ENCODE results near the gene FILIP1L. TPM values are rescaled to one million over a fixed set of nuclear protein-coding genes. Genes with fewer than 3 reads are reported as not detected.

FILIP1L gene
- total RNA-seq, 2 experiments from 2014 or later = 0.23 to 0.36 TPM

DNA sequence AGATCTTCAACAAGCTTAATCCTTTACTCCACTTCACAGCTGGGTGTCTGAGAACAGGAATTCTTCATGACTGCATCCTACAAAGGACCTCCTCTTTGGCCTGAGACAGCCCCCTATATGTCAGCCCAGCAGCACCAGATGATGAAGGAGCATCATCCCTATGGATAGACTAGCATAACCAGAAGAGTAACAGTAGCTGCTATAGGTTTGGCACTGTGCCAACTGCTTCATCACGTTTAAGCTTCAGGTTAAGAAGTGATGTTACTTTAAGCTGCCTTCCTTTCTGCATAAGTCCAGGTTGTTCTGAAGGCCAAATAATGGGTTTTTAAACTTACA, 246.0 kb downstream of the FILIP1L start:
- CTCF ChIA-PET = no interaction called here

GRCh38 chr3:99867594-99868310, 246.5 kb downstream of the FILIP1L start:
- CTCF ChIA-PET = no interaction called here
- POLR2A ChIA-PET = no interaction called here

More for the DNA sequence above, 246.0 kb downstream of the FILIP1L start:
- POLR2A ChIA-PET = no interaction called here

- CTCF ChIA-PET = no interaction called here
- POLR2A ChIA-PET = no interaction called here
These were observed 248.0 kb downstream of the FILIP1L start for GRCh38 chr3:99866261-99866761.

DNA sequence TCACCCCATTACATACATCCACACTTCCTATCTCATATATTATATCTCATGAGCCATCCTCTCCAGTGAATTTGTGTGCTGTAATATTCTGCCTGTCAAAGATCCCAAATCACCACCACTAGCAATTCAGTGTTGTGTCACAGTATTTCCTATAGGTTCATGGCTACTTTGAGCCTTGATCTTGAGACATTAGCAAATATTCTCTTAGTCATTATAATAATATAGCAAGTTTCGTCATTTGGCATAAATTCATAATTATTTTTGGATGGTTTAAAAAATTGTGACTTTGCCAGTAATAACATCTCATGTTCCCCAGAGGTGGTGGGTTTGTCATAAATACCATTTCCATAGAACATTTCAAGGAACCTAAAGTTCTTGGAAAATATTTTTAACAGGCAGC, 249.0 kb downstream of the FILIP1L start:
- POLR2A ChIA-PET = no interaction called here
- CTCF ChIA-PET = no interaction called here

DNA sequence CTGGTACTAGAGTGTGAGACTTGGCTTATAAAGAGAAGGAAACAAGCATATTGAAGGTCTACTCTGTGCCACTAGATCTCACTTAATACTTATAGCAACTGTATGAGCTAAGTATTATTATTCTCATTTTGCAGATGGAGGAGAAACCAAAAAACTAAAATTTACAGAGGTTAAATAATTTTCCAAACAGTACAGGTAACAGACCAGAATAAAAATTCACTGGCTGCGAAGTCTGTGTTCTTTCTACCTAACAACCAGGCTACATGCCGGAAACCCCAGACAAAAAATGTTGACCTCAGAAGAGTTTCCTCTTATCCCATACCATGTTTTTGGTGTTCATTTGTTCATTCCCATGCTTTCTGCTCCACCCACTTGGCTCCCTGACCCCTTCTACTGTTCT, 250.0 kb downstream of the FILIP1L start:
- ChIA-PET CTCF (interaction anchor here (1.1 kb wide), 1 partner anchor 226 kb away, joined by 3 read pairs; no protein-coding TSS in a partner anchor), POLR2A (no interaction called here)

- ChIA-PET POLR2A (no interaction called here), CTCF (interaction anchor here (1.1 kb wide), 1 partner anchor 226 kb away, joined by 3 read pairs; no protein-coding TSS in a partner anchor)
These were observed 250.7 kb downstream of the FILIP1L start for GRCh38 chr3:99863588-99863987.

DNA sequence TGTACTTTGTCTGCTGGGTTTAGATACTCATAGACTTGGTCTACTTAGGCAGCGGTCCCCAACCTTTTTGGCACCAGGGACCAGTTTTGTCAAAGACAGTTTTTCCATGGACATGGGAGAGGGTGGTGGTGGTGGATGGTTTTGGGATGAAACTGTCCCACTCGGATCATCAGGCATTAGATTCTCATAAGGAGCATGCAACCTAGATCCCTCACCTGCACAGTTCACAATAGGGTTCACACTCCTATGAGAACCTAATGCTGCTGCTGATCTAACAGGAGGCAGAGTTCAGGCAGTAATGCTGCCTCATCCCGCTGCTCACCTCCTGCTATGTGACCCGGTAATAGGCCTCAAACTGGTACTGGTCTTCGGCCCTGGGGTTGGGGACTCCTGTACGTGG, 251.3 kb downstream of the FILIP1L start:
- ChIA-PET CTCF (interaction anchor here (1.1 kb wide), 1 partner anchor 227 kb away, joined by 3 read pairs; no protein-coding TSS in a partner anchor), POLR2A (no interaction called here)

DNA sequence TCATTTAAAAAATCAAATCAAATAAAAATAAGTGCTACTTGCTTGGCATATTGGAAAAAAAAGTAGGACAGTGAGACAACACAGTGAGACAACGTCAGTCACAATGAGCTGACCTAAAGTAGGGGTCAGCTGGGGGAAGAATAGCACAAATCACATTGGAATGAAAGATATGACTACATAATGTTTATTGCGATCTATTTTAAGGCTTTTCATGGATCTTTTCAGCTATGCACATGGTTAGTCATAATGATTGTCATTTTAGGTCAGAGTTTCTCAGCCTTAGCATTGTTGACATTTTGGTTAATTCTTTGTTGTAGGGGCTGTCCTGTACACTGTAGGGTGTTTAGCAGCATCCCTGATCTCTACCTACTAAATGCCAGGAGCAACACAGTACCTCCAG, 252.1 kb downstream of the FILIP1L start:
- ChIA-PET POLR2A (no interaction called here), CTCF (no interaction called here)

DNA sequence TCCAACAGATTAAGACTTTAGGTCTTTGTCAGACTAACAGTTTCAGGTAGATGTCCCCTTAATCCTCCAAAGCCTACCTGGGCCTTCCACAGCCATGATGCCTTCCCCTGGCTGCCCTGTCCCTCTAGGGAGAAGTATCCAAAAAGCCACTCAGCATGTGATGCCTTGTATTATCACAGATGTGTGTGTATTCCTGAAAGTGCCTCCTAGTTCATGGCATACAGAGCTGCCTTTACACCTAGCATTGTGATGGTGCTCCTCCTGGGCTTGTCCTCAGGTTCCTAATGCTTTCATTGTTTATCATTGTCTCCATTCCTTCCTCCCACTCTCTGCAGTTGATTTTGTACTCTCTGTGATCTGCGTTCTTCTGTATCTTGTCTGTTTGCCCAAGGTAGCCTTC, 253.1 kb downstream of the FILIP1L start:
- ChIA-PET CTCF (no interaction called here), POLR2A (no interaction called here)

- CTCF ChIA-PET = interaction anchor here (1.5 kb wide), 1 partner anchor 23 kb away, joined by 3 read pairs; no protein-coding TSS in a partner anchor
- POLR2A ChIA-PET = no interaction called here
These were observed 254.5 kb downstream of the FILIP1L start for GRCh38 chr3:99859825-99860224.

DNA sequence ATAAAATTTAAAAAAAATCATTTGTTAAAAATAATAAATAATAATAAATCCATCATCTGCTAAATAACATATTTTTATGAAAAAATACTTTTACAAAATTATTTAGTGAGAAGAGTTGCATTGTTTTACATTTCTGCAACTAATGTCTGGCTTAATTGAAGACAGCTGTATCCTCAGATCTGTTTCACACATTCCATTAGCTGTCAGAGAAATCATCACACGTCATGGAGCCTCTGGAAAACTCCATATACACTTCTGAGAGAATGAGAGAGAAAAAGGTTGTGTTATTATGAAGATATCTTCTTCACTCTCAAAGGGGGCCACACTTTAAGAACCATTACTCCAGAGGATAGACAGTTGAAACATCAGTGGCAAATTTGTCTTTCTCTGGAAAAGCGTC, 255.8 kb downstream of the FILIP1L start:
- POLR2A ChIA-PET = no interaction called here
- CTCF ChIA-PET = interaction anchor here (1.5 kb wide), 1 partner anchor 24 kb away, joined by 3 read pairs; no protein-coding TSS in a partner anchor

- POLR2A ChIA-PET = no interaction called here
These were observed 257.0 kb downstream of the FILIP1L start for GRCh38 chr3:99857278-99857677.

DNA sequence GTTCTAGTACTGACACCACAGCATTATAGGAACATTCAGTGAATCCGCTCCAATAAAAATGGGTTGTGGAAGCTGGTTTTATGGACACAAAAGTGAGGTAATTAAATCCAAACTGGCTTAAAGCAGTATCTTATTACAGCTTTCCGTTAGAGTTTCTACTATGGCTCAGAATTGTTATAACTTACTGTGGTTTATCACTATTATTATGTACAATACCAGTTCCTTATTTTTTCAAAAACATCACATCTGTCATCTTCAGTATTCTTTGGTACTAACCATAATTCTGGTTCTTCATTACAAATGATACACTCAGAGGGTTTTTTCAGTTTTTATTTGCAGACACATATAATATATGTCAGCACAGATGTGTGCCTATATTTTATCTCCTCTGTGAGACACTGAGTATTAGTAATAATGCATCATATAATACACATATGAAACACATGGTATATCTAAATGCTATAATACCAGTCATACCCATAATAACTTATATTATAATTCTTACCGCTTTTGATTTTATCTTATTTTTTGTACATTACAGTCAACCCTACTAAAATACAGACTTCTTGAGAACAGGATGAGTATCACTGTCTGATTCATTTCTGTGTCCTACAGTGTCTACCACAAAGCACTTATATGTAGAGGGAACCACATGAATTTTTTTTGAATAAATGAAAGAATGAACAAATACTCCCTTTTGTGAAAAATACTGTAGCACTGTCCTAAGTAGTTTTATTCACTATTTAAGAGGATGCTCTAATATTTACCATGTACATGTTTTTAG, 257.7 kb downstream of the FILIP1L start:
- POLR2A ChIA-PET = no interaction called here
- CTCF ChIA-PET = interaction anchor here (1.1 kb wide), 1 partner anchor 25 kb away, joined by 3 read pairs; no protein-coding TSS in a partner anchor

More at GRCh38 chr3:99857278-99857677, 257.0 kb downstream of the FILIP1L start:
- CTCF ChIA-PET = no interaction called here

DNA sequence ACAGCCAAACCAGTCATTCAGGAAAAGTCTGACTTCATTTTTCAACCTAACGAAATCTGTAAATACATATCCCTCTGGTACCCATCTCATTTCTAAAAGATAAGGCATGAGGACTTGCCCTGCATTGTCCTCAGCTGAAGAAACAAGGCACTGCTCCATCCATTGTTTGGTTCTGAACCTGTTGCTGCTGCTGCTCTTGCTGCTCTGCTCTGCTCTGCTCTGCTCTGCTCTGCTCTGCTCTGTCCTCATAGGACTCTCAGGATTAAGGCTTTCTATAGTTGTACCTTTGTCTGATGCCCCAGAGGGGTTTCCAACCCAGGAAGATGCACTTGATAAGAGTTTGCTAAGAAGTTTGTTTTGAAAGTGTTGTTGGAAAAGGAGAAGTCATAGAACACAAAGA, 258.4 kb downstream of the FILIP1L start:
- ChIA-PET CTCF (interaction anchor here (1.1 kb wide), 1 partner anchor 24 kb away, joined by 3 read pairs; no protein-coding TSS in a partner anchor), POLR2A (no interaction called here)

DNA sequence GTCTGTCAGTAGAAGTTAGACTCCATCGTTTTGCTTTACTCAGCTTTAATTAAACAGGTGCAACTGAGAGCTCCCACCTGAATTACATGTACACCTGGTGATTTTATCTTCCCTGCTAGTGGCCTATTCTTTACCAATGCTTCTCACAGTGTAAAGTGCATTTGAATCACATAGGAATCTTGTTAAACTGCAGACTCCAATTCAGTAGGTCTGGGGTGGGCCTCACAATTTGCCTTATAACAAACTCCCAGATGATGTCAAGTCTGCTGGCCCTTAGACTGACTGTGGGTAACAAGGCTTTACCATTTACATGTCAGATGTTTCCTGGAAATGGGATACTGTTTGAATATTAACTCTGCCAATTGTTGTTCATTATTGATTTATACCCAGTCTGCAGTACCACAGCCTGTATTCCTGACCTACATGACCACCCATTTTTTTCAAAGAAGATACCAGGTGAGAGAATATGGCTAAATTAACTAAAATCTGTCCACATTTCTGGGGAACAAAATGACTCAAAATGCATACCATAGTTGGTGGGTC, 259.5 kb downstream of the FILIP1L start:
- POLR2A ChIA-PET = no interaction called here
- CTCF ChIA-PET = no interaction called here

DNA sequence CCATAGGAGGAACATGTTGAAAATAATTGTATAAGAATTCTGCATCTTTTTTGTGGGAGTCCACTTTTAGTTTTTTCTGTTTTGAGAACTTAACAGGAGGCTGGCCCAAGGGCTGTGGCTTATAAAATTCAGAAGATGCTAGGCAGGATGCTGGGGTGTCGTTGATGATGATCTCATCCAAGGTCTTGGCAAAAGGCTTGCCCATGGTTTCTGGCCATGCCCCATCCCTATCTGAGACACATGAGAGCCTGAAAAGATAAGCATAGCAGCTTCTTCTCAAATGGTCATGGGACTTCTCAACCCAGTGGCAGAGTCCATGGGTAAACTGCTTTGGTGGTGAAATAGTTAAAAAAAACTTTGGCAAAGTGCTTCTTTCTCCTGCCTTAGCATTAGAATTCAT, 261.4 kb downstream of the FILIP1L start:
- ChIA-PET POLR2A (no interaction called here), CTCF (no interaction called here)

GRCh38 chr3:99851955-99852354, 262.3 kb downstream of the FILIP1L start:
- CTCF ChIA-PET = no interaction called here
- POLR2A ChIA-PET = no interaction called here

DNA sequence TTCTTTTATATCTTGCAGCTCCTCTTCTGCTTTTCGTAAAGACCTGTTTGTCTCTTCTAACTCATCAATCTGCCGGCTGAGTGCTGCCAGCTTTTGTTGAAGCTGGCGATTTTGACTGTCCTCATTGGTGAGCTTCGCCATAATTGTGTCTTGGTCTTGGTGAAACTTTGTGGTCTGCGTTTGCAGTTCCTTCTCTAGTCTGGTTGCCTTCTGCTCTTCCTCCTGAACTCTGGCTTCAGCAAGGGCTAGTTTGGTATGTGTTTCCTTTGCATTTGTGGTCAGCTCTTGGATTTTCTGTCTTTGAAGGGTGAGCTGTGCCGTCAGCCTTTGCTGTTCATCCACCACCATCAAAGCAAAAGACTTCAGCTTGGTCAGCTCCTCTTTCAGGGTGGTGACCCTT, 263.7 kb downstream of the FILIP1L start:
- ChIA-PET CTCF (interaction anchor here (0.9 kb wide), 1 partner anchor 19 kb away, joined by 3 read pairs; no protein-coding TSS in a partner anchor), POLR2A (no interaction called here)

- CTCF ChIA-PET = no interaction called here
- POLR2A ChIA-PET = no interaction called here
These were observed 265.9 kb downstream of the FILIP1L start for GRCh38 chr3:99848433-99848832.

GRCh38 chr3:99846477-99847160, 267.7 kb downstream of the FILIP1L start:
- POLR2A ChIA-PET = no interaction called here
- CTCF ChIA-PET = interaction anchor here (1.4 kb wide), 1 partner anchor 15 kb away, joined by 6 read pairs; no protein-coding TSS in a partner anchor
